ENCODE data around the gene STAC3.

The STAC3 gene

DNA sequence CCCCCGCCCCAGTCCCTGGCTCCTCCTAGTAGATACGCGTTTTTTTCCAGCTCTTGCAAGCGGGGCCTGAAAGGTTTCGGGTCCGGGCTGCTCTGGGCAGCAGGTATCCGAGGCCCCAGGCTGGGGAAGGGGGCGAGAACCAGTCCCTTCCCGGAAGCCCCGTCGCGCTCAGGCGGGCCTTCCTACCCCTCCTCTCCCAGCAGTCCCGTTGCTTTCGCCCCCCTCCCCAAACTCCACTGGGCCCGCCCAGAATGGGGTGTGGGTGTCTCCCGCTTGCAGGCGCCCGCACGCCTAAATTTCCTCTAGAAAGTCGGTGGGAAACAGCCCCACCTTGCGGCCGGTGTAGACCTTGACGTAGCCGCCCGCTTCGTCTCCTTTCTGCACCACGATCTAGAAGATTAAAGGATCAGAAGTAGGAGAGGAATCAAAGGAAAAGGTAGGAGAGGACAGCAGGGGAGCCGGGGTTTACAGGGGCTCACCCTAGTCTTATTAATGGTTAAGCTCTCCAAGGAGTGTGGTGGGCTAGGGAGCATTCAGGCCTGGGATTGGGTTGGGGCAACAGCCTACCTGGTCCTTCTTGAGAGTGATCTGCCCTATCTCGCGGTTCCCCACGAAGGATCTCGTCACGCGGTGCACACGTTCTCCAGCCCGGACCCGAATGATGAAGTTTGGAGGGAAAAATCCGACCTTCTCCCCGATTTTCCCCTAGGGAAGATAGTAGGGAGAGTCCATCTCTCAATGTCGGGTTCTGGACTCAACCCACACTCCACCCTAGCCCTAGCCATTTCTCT lies 7.3 kb downstream of the STAC3 start (continued):
- TF ChIP-seq, protein P1, sequence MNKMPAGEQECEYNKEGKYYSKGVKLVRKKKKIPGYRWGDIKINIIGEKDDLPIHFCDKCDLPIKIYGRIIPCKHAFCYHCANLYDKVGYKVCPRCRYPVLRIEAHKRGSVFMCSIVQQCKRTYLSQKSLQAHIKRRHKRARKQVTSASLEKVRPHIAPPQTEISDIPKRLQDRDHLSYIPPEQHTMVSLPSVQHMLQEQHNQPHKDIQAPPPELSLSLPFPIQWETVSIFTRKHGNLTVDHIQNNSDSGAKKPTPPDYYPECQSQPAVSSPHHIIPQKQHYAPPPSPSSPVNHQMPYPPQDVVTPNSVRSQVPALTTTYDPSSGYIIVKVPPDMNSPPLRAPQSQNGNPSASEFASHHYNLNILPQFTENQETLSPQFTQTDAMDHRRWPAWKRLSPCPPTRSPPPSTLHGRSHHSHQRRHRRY (tag by site-specific recombination; IDR thresholded peaks at IDR 0.05), result no peak
- 0 out of 2 replicates have a peak, but pooled peaks have one; percentile 50 for TF ChIP-seq KLF16 (tag by site-specific recombination; IDR thresholded peaks at IDR 0.05)
- peak; percentile 69 for TF ChIP-seq KLF9 (tag by site-specific recombination; IDR thresholded peaks at IDR 0.05; ENCODE audit: low read depth)
- TF ChIP-seq, protein P2, sequence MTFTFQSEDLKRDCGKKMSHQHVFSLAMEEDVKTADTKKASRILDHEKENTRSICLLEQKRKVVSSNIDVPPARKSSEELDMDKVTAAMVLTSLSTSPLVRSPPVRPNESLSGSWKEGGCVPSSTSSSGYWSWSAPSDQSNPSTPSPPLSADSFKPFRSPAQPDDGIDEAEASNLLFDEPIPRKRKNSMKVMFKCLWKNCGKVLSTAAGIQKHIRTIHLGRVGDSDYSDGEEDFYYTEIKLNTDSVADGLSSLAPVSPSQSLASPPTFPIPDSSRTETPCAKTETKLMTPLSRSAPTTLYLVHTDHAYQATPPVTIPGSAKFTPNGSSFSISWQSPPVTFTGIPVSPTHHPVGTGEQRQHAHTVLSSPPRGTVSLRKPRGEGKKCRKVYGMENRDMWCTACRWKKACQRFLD (tag by site-specific recombination; IDR thresholded peaks at IDR 0.05), result no peak
- peak; percentile 82 for TF ChIP-seq KLF1 (tag by site-specific recombination; IDR thresholded peaks at IDR 0.05)
- no peak for TF ChIP-seq MEIS1 (CRISPR knock-in tag; IDR thresholded peaks at IDR 0.05; ENCODE audit: borderline replicate concordance)
- peak; percentile 55; the same call in 1 of the 2 replicates for TF ChIP-seq ZNF366 (tag by site-specific recombination; conservative IDR thresholded peaks at IDR 0.05)
- TF ChIP-seq SP2 (tag by site-specific recombination; IDR thresholded peaks at IDR 0.05), result peak; percentile 85
- no peak for TF ChIP-seq HOXC10 (CRISPR knock-in tag; IDR thresholded peaks at IDR 0.05)
- TF ChIP-seq ZNF660 (tag by site-specific recombination; IDR thresholded peaks at IDR 0.05), result peak; percentile 72; the same call in 1 of the 2 replicates
- TF ChIP-seq ZNF146 (tag by site-specific recombination; IDR thresholded peaks at IDR 0.05), result no peak
- TF ChIP-seq ZNF157 (tag by site-specific recombination; IDR thresholded peaks at IDR 0.05), result no peak
- TF ChIP-seq ZFP69B (tag by site-specific recombination; IDR thresholded peaks at IDR 0.05), result no peak; the same call in 1 of the 2 replicates
- TF ChIP-seq, protein P3, sequence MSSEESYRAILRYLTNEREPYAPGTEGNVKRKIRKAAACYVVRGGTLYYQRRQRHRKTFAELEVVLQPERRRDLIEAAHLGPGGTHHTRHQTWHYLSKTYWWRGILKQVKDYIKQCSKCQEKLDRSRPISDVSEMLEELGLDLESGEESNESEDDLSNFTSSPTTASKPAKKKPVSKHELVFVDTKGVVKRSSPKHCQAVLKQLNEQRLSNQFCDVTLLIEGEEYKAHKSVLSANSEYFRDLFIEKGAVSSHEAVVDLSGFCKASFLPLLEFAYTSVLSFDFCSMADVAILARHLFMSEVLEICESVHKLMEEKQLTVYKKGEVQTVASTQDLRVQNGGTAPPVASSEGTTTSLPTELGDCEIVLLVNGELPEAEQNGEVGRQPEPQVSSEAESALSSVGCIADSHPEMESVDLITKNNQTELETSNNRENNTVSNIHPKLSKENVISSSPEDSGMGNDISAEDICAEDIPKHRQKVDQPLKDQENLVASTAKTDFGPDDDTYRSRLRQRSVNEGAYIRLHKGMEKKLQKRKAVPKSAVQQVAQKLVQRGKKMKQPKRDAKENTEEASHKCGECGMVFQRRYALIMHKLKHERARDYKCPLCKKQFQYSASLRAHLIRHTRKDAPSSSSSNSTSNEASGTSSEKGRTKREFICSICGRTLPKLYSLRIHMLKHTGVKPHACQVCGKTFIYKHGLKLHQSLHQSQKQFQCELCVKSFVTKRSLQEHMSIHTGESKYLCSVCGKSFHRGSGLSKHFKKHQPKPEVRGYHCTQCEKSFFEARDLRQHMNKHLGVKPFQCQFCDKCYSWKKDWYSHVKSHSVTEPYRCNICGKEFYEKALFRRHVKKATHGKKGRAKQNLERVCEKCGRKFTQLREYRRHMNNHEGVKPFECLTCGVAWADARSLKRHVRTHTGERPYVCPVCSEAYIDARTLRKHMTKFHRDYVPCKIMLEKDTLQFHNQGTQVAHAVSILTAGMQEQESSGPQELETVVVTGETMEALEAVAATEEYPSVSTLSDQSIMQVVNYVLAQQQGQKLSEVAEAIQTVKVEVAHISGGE (tag by site-specific recombination; conservative IDR thresholded peaks at IDR 0.05; ENCODE audit: low read depth), result 0 out of 2 replicates have a peak, but pooled peaks have one; percentile 20
- TF ChIP-seq, protein P4, sequence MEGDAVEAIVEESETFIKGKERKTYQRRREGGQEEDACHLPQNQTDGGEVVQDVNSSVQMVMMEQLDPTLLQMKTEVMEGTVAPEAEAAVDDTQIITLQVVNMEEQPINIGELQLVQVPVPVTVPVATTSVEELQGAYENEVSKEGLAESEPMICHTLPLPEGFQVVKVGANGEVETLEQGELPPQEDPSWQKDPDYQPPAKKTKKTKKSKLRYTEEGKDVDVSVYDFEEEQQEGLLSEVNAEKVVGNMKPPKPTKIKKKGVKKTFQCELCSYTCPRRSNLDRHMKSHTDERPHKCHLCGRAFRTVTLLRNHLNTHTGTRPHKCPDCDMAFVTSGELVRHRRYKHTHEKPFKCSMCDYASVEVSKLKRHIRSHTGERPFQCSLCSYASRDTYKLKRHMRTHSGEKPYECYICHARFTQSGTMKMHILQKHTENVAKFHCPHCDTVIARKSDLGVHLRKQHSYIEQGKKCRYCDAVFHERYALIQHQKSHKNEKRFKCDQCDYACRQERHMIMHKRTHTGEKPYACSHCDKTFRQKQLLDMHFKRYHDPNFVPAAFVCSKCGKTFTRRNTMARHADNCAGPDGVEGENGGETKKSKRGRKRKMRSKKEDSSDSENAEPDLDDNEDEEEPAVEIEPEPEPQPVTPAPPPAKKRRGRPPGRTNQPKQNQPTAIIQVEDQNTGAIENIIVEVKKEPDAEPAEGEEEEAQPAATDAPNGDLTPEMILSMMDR (tag by site-specific recombination; IDR thresholded peaks at IDR 0.05), result peak; percentile 81
- TF ChIP-seq, protein P5, sequence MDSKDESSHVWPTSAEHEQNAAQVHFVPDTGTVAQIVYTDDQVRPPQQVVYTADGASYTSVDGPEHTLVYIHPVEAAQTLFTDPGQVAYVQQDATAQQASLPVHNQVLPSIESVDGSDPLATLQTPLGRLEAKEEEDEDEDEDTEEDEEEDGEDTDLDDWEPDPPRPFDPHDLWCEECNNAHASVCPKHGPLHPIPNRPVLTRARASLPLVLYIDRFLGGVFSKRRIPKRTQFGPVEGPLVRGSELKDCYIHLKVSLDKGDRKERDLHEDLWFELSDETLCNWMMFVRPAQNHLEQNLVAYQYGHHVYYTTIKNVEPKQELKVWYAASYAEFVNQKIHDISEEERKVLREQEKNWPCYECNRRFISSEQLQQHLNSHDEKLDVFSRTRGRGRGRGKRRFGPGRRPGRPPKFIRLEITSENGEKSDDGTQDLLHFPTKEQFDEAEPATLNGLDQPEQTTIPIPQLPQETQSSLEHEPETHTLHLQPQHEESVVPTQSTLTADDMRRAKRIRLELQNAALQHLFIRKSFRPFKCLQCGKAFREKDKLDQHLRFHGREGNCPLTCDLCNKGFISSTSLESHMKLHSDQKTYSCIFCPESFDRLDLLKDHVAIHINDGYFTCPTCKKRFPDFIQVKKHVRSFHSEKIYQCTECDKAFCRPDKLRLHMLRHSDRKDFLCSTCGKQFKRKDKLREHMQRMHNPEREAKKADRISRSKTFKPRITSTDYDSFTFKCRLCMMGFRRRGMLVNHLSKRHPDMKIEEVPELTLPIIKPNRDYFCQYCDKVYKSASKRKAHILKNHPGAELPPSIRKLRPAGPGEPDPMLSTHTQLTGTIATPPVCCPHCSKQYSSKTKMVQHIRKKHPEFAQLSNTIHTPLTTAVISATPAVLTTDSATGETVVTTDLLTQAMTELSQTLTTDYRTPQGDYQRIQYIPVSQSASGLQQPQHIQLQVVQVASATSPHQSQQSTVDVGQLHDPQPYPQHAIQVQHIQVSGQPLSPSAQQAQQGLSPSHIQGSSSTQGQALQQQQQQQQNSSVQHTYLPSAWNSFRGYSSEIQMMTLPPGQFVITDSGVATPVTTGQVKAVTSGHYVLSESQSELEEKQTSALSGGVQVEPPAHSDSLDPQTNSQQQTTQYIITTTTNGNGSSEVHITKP (tag by site-specific recombination; IDR thresholded peaks at IDR 0.05), result peak; percentile 83
- peak; percentile 30; the same call in 1 of the 2 replicates for TF ChIP-seq IKZF3 (tag by site-specific recombination; IDR thresholded peaks at IDR 0.05)
- TF ChIP-seq KLF8 (tag by site-specific recombination; IDR thresholded peaks at IDR 0.05), result peak; percentile 76
- TF ChIP-seq ZNF629 (tag by site-specific recombination; IDR thresholded peaks at IDR 0.05), result peak; percentile 25; the same call in 1 of the 2 replicates
- 0 out of 2 replicates have a peak, but pooled peaks have one; percentile 23 for TF ChIP-seq ZNF394 (tag by site-specific recombination; IDR thresholded peaks at IDR 0.05; ENCODE audit: borderline replicate concordance)
- peak; percentile 63 for TF ChIP-seq ZNF654 (tag by site-specific recombination; IDR thresholded peaks at IDR 0.05; ENCODE audit: low read depth)
- TF ChIP-seq ZIC2 (tag by site-specific recombination; IDR thresholded peaks at IDR 0.05), result peak; percentile 68
- TF ChIP-seq KLF7 (tag by site-specific recombination; IDR thresholded peaks at IDR 0.05; ENCODE audit: borderline replicate concordance), result peak; percentile 43; the same call in 1 of the 2 replicates
- peak; percentile 64 for TF ChIP-seq ZBTB17 (tag by site-specific recombination; IDR thresholded peaks at IDR 0.05)
- TF ChIP-seq ZNF768 (tag by site-specific recombination; IDR thresholded peaks at IDR 0.05), result no peak
- TF ChIP-seq ZNF555 (tag by site-specific recombination; conservative IDR thresholded peaks at IDR 0.05), result no peak
- peak; percentile 100 for TF ChIP-seq ZBTB8A (tag by site-specific recombination; IDR thresholded peaks at IDR 0.05)

Data from HEK293 (cell line).